Activated CD4-positive, alpha-beta memory T cell treated with anti-CD3 and anti-CD28 coated beads for 36 hours (primary cell): ENCODE measurements around the gene C12orf76. TPM values are rescaled to one million over a fixed set of nuclear protein-coding genes. Genes with fewer than 3 reads are reported as not detected.

Experiments
- CTCF ChIA-PET: fragments of 350-600 bp; sonication (Branson Sonifier 250); formaldehyde crosslinking; loops from one replicate; lab custom pipeline; 2021; ENCODE audit warnings: antibody characterized with exemption, inconsistent platforms; lab: Charles Lee
- POLR2A ChIA-PET: fragments of 350-600 bp; sonication (Branson Sonifier 250); formaldehyde crosslinking; loops from one replicate; lab custom pipeline; 2021; ENCODE audit warnings: antibody characterized with exemption; lab: Charles Lee
- DNase-seq: peaks from one replicate; pipeline ENCODE4 v3.0.0-alpha.2; 2020
- H3K27ac Mint-ChIP-seq: one replicate; pipeline ENCODE4 v1.8.0; 2021; ENCODE audit warnings: mixed read lengths
- H3K27me3 Mint-ChIP-seq: one replicate; pipeline ENCODE4 v1.8.0; 2021; ENCODE audit warnings: mixed read lengths
- H3K36me3 Mint-ChIP-seq: one replicate; pipeline ENCODE4 v1.8.0; 2021; ENCODE audit warnings: mixed read lengths
- H3K4me1 Mint-ChIP-seq: one replicate; pipeline ENCODE4 v1.8.0; 2021; ENCODE audit warnings: low read depth, mixed read lengths
- H3K4me3 Mint-ChIP-seq: one replicate; pipeline ENCODE4 v1.8.0; 2021; ENCODE audit warnings: mild to moderate bottlenecking, mixed read lengths
- H3K9me3 Mint-ChIP-seq: one replicate; pipeline ENCODE4 v1.8.0; 2021; ENCODE audit warnings: mixed read lengths
- intact Hi-C: fragments of 100-400 bp; cut with micrococcal nuclease; formaldehyde crosslinking; loops from one replicate; pipeline ENCODE4 v1.15.1; 2023
- total RNA-seq, 2 experiments: library from RNA; stranded (reverse); gene quantifications; one replicate each; pipeline ENCODE4 v1.2.3, GENCODE V29; 2021

C12orf76 gene
- total RNA-seq, 2 experiments from 2014 or later, result 14.2 to 17.1 TPM

- Mint-ChIP-seq H3K27me3 (no peaks in the 10 kb centered on the region), H3K27ac (peak overlapping the region; percentile 96), H3K36me3 (peaks cover 29% of the 10 kb centered on the region), H3K9me3 (no peaks in the 10 kb centered on the region), H3K4me1 (peaks cover 47% of the 10 kb centered on the region), H3K4me3 (no peak overlapping the region)
- POLR2A ChIA-PET, result interaction anchor here (0.8 to 1.1 kb wide), 2 partner anchors 9 to 19 kb away, joined by 3 read pairs; partner anchors contain the start of gene C12orf76
- intact Hi-C loops, result loop anchor here (1.0 kb wide), 1 partner anchor 21 kb away; no protein-coding TSS in a partner anchor
- peak; percentile 68 for DNase-seq
- CTCF ChIA-PET, result no interaction called here
Observed at GRCh38 chr12:110039085-110039807, 9.1 kb downstream of the C12orf76 start.

- Mint-ChIP-seq H3K4me3 (no peak overlapping the region), H3K27ac (peak overlapping the region; percentile 96), H3K27me3 (no peaks in the 10 kb centered on the region), H3K9me3 (no peaks in the 10 kb centered on the region), H3K36me3 (peaks cover 30% of the 10 kb centered on the region), H3K4me1 (peaks cover 45% of the 10 kb centered on the region)
- intact Hi-C loops, result loop anchor here (1.0 kb wide), 1 partner anchor 22 kb away; no protein-coding TSS in a partner anchor
- ChIA-PET POLR2A (interaction anchor here (1.0 kb wide), 1 partner anchor 34 kb away, joined by 3 read pairs; no protein-coding TSS in a partner anchor), CTCF (no interaction called here)
- no peak for DNase-seq
Observed at GRCh38 chr12:110038741-110039084, 9.6 kb downstream of the C12orf76 start.

GRCh38 chr12:110037315-110037714 is 11.0 kb downstream of the C12orf76 start:
- Mint-ChIP-seq H3K27ac (no peak overlapping the region), H3K27me3 (no peaks in the 10 kb centered on the region), H3K4me1 (peaks cover 36% of the 10 kb centered on the region), H3K36me3 (peaks cover 30% of the 10 kb centered on the region), H3K9me3 (no peaks in the 10 kb centered on the region), H3K4me3 (no peak overlapping the region)
- no peak for DNase-seq
- intact Hi-C loops, result no loop called here
- CTCF ChIA-PET, result interaction anchor here (1.0 to 1.2 kb wide), 3 partner anchors 10 to 394 kb away, joined by 3 read pairs; no protein-coding TSS in a partner anchor
- POLR2A ChIA-PET, result no interaction called here

GRCh38 chr12:110035534-110036104 is 12.7 kb downstream of the C12orf76 start:
- Mint-ChIP-seq H3K36me3 (peaks cover 28% of the 10 kb centered on the region), H3K9me3 (no peaks in the 10 kb centered on the region), H3K4me1 (peaks cover 29% of the 10 kb centered on the region), H3K4me3 (no peak overlapping the region), H3K27me3 (no peaks in the 10 kb centered on the region), H3K27ac (peak overlapping the region; percentile 71)
- ChIA-PET CTCF (interaction anchor here (0.8 to 1.0 kb wide), 5 partner anchors 25 to 100 kb away, joined by 3 read pairs; no protein-coding TSS in a partner anchor), POLR2A (interaction anchor here (0.8 kb wide), 1 partner anchor 247 kb away, joined by 4 read pairs; no protein-coding TSS in a partner anchor)
- intact Hi-C loops, result no loop called here
- DNase-seq, result no peak

GRCh38 chr12:110033888-110034287 is 14.4 kb downstream of the C12orf76 start:
- H3K4me1 Mint-ChIP-seq, result peaks cover 12% of the 10 kb centered on the region
- H3K36me3 Mint-ChIP-seq, result peaks cover 30% of the 10 kb centered on the region
- no peak overlapping the region for H3K4me3 Mint-ChIP-seq
- H3K27ac Mint-ChIP-seq, result no peak overlapping the region
- intact Hi-C loops, result no loop called here
- no peaks in the 10 kb centered on the region for H3K9me3 Mint-ChIP-seq
- H3K27me3 Mint-ChIP-seq, result no peaks in the 10 kb centered on the region
- POLR2A ChIA-PET, result no interaction called here
- no peak for DNase-seq
- CTCF ChIA-PET, result no interaction called here

GRCh38 chr12:110029290-110029815 is 19.0 kb downstream of the C12orf76 start:
- DNase-seq, result no peak
- POLR2A ChIA-PET, result no interaction called here
- Mint-ChIP-seq H3K4me1 (peaks cover 16% of the 10 kb centered on the region), H3K4me3 (no peak overlapping the region), H3K27ac (peak overlapping the region; percentile 39), H3K36me3 (peaks cover 37% of the 10 kb centered on the region), H3K9me3 (no peaks in the 10 kb centered on the region), H3K27me3 (no peaks in the 10 kb centered on the region)
- CTCF ChIA-PET, result no interaction called here
- intact Hi-C loops, result no loop called here

GRCh38 chr12:110028323-110028722 is 20.0 kb downstream of the C12orf76 start:
- Mint-ChIP-seq H3K36me3 (peaks cover 29% of the 10 kb centered on the region), H3K4me3 (no peak overlapping the region), H3K27ac (no peak overlapping the region), H3K4me1 (peaks cover 20% of the 10 kb centered on the region), H3K27me3 (no peaks in the 10 kb centered on the region), H3K9me3 (no peaks in the 10 kb centered on the region)
- no peak for DNase-seq
- CTCF ChIA-PET, result no interaction called here
- intact Hi-C loops, result no loop called here
- POLR2A ChIA-PET, result no interaction called here

- Mint-ChIP-seq H3K27ac (peak overlapping the region; percentile 58), H3K36me3 (peaks cover 47% of the 10 kb centered on the region), H3K4me3 (no peak overlapping the region), H3K27me3 (no peaks in the 10 kb centered on the region), H3K9me3 (no peaks in the 10 kb centered on the region), H3K4me1 (peaks cover 20% of the 10 kb centered on the region)
- DNase-seq, result no peak
- CTCF ChIA-PET, result interaction anchor here (0.9 to 2.0 kb wide), 4 partner anchors 11 to 179 kb away, joined by 3 to 6 read pairs (median 5); no protein-coding TSS in a partner anchor
- intact Hi-C loops, result no loop called here
- POLR2A ChIA-PET, result interaction anchor here (1.6 kb wide), 1 partner anchor 32 kb away, joined by 3 read pairs; no protein-coding TSS in a partner anchor
Observed at GRCh38 chr12:110024051-110024450, 24.3 kb downstream of the C12orf76 start.

GRCh38 chr12:110023059-110023980 is 25.0 kb downstream of the C12orf76 start:
- Mint-ChIP-seq H3K36me3 (peaks cover 49% of the 10 kb centered on the region), H3K4me3 (no peak overlapping the region), H3K9me3 (no peaks in the 10 kb centered on the region), H3K4me1 (peaks cover 20% of the 10 kb centered on the region), H3K27ac (no peak overlapping the region), H3K27me3 (no peaks in the 10 kb centered on the region)
- intact Hi-C loops, result no loop called here
- ChIA-PET POLR2A (no interaction called here), CTCF (interaction anchor here (2.0 kb wide), 1 partner anchor 10 kb away, joined by 6 read pairs; no protein-coding TSS in a partner anchor)
- no peak for DNase-seq

GRCh38 chr12:110020956-110021355 is 27.4 kb downstream of the C12orf76 start:
- no peaks in the 10 kb centered on the region for H3K9me3 Mint-ChIP-seq
- intact Hi-C loops, result no loop called here
- H3K36me3 Mint-ChIP-seq, result peaks cover 38% of the 10 kb centered on the region
- no peak overlapping the region for H3K27ac Mint-ChIP-seq
- peaks cover 11% of the 10 kb centered on the region for H3K4me1 Mint-ChIP-seq
- CTCF ChIA-PET, result interaction anchor here (1.1 kb wide), 1 partner anchor 84 kb away, joined by 3 read pairs; no protein-coding TSS in a partner anchor
- no peak for DNase-seq
- H3K27me3 Mint-ChIP-seq, result no peaks in the 10 kb centered on the region
- H3K4me3 Mint-ChIP-seq, result no peak overlapping the region
- POLR2A ChIA-PET, result interaction anchor here (1.0 kb wide), 1 partner anchor 19 kb away, joined by 3 read pairs; no protein-coding TSS in a partner anchor

- ChIA-PET CTCF (interaction anchor here (1.3 kb wide), 1 partner anchor 10 kb away, joined by 3 read pairs; no protein-coding TSS in a partner anchor), POLR2A (no interaction called here)
- peak overlapping the region; percentile 21 for H3K27ac Mint-ChIP-seq
- no peaks in the 10 kb centered on the region for H3K27me3 Mint-ChIP-seq
- H3K4me1 Mint-ChIP-seq, result peaks cover 41% of the 10 kb centered on the region
- H3K9me3 Mint-ChIP-seq, result no peaks in the 10 kb centered on the region
- intact Hi-C loops, result no loop called here
- peaks cover 36% of the 10 kb centered on the region for H3K36me3 Mint-ChIP-seq
- no peak for DNase-seq
- no peak overlapping the region for H3K4me3 Mint-ChIP-seq
Observed at GRCh38 chr12:110015132-110015531, 33.2 kb downstream of the C12orf76 start.
